HepG2 (cell line): ENCODE results near the gene ANKLE1. TPM values are rescaled to one million over a fixed set of nuclear protein-coding genes. Genes with fewer than 3 reads are reported as not detected.

Experiments
- CHCHD3 ChIP-seq: sonication (generic); formaldehyde crosslinking; IDR thresholded peaks from 2 replicates; pipeline ENCODE4 v1.8.0; 2022; ENCODE audit warnings: mild to moderate bottlenecking, missing genetic modification reagents, moderate library complexity
- HNRNPH1 ChIP-seq: fragments of 200-400 bp; formaldehyde crosslinking; optimal IDR thresholded peaks from 2 replicates; pipeline ENCODE3; 2017; ENCODE audit warnings: mild to moderate bottlenecking, low read depth, low read length
- HNRNPL ChIP-seq: fragments of 200-400 bp; formaldehyde crosslinking; IDR thresholded peaks from 2 replicates; pipeline ENCODE4 v1.6.1; 2017; ENCODE audit warnings: mild to moderate bottlenecking, low read depth, low read length
- RBAK ChIP-seq: sonication (generic); formaldehyde crosslinking; IDR thresholded peaks from 2 replicates; pipeline ENCODE4 v1.5.1; 2020; ENCODE audit warnings: mild to moderate bottlenecking, missing genetic modification reagents
- YY1 ChIP-seq: IDR thresholded peaks from 2 replicates; pipeline ENCODE4 v1.6.1; 2011; ENCODE audit warnings: low read length, low read depth, moderate library complexity, mild to moderate bottlenecking; ENCODE audit not compliant: insufficient read depth, insufficient replicate concordance
- ZNF296 ChIP-seq: sonication (generic); formaldehyde crosslinking; conservative IDR thresholded peaks from 2 replicates; pipeline ENCODE4 v1.5.0; 2020; ENCODE audit warnings: mild to moderate bottlenecking, missing genetic modification reagents
- polyA plus RNA-seq, 8 experiments: library from polyadenylated mRNA; depleted of rRNA in 3 of 8; stranded (reverse) in 7 of 8; unstranded in 1 of 8; fragments of >200 nt; fragmentation: Illumina TruSeq in 4 of 8; extraction: Trizol in 4 of 8; gene quantifications; 2 replicates each; pipeline versions ENCODE4 v1.2.1 to v1.2.3, GENCODE V29; 2011 to 2016; ENCODE audit warnings: low read depth in 4 of 8, missing spikeins in 1 of 8, mixed read lengths in 1 of 8; ENCODE audit not compliant: insufficient read depth in 1 of 8
- total RNA-seq, 5 experiments: library from RNA; depleted of rRNA; stranded (reverse); fragments of >200 nt; fragmentation: Illumina TruSeq; extraction: Trizol; gene quantifications; 2 replicates each; pipeline ENCODE4 v1.2.3, GENCODE V29; 2016; ENCODE audit warnings: low read depth in 1 of 5
- TF ChIP-seq, protein P1 (sequence below): sonication (generic); formaldehyde crosslinking; IDR thresholded peaks from 2 replicates; pipeline ENCODE4 v1.4.0; 2020; ENCODE audit warnings: missing genetic modification reagents
- TF ChIP-seq, protein P2 (sequence below), 2 experiments: sonication (generic) in 1 of 2; formaldehyde crosslinking in 1 of 2; IDR thresholded peaks; 2 replicates each; pipeline versions ENCODE4 v1.4.0 to v1.6.1; 2016 to 2020; ENCODE audit warnings: borderline replicate concordance in 1 of 2, low read depth in 1 of 2, mild to moderate bottlenecking in 1 of 2, missing genetic modification reagents in 1 of 2
- TF ChIP-seq, protein P3 (sequence below): sonication (generic); formaldehyde crosslinking; IDR thresholded peaks from 2 replicates; pipeline ENCODE4 v1.4.0; 2020; ENCODE audit warnings: mild to moderate bottlenecking, missing genetic modification reagents
- TF ChIP-seq, protein P4 (sequence below): conservative IDR thresholded peaks from 2 replicates; pipeline ENCODE4 v1.6.1; 2018; ENCODE audit warnings: missing genetic modification reagents

Gene ANKLE1
- total and polyA plus RNA-seq, 2 of the 13 experiments (the other 11 are each of a cell fraction or from before 2014, with no cell fraction given), result 0.69 to 1.5 TPM

DNA sequence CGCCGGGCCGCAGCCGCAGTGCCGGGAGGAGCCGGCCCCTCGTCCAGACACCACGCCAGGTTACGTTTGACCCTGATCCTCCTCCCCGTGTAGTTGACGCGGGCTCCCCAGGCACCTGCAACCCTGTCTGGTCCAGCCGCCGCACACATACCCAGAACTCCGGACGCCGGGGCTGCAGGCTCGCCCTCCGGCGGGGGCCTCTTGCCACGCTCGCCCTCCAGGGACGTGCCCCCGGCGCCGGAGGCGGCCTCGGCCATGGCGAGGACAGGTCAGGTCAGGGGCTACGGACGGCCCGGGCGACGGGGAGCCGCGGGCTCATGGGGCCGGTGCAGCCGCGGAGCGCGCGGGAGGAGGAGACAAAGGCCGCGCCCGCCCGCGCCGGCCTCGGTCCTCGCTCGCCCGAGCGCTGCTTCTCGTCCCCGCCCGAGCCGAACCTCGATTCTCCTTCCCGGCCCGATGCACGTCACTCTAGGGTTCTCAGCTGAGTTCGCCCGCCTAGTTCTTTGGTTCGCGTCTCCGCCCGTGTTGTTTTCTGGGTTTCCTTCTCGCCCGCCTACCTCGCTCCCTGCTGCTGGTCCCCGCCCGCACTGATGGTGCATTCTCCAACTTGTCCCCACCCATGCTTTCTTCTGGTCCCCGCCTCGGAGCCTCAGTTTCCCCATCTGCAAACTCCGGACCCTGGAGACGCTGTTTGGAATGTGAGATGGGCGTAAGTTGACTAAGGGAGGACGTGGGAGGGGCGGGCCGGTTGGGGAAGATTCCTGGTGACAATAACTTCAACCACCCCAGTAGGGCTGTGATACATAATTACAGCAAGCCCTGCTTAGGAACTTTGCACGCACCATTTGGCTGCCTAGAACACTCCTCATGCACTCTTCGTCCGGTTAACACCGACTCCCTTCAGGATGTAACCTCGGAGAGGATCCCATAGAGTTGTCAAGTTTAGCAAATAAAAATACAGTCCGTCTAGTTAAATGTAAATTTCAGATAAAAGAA is 53.0 kb downstream of the ANKLE1 start, which contains the start of gene ANO8 (continued):
- TF ChIP-seq, protein P1, sequence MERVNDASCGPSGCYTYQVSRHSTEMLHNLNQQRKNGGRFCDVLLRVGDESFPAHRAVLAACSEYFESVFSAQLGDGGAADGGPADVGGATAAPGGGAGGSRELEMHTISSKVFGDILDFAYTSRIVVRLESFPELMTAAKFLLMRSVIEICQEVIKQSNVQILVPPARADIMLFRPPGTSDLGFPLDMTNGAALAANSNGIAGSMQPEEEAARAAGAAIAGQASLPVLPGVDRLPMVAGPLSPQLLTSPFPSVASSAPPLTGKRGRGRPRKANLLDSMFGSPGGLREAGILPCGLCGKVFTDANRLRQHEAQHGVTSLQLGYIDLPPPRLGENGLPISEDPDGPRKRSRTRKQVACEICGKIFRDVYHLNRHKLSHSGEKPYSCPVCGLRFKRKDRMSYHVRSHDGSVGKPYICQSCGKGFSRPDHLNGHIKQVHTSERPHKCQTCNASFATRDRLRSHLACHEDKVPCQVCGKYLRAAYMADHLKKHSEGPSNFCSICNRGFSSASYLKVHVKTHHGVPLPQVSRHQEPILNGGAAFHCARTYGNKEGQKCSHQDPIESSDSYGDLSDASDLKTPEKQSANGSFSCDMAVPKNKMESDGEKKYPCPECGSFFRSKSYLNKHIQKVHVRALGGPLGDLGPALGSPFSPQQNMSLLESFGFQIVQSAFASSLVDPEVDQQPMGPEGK (CRISPR knock-in tag), result 0 out of 2 replicates have a peak, but pooled peaks have one; percentile 30
- TF ChIP-seq RBAK (no peak), HNRNPL (no peak), CHCHD3 (CRISPR knock-in tag) (no peak), HNRNPH1 (no peak), ZNF296 (CRISPR knock-in tag) (no peak), YY1 (peak; percentile 81)
- TF ChIP-seq, protein P2, sequence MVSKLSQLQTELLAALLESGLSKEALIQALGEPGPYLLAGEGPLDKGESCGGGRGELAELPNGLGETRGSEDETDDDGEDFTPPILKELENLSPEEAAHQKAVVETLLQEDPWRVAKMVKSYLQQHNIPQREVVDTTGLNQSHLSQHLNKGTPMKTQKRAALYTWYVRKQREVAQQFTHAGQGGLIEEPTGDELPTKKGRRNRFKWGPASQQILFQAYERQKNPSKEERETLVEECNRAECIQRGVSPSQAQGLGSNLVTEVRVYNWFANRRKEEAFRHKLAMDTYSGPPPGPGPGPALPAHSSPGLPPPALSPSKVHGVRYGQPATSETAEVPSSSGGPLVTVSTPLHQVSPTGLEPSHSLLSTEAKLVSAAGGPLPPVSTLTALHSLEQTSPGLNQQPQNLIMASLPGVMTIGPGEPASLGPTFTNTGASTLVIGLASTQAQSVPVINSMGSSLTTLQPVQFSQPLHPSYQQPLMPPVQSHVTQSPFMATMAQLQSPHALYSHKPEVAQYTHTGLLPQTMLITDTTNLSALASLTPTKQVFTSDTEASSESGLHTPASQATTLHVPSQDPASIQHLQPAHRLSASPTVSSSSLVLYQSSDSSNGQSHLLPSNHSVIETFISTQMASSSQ (IDR thresholded peaks at IDR 0.05; ENCODE audit: low read depth), result no peak
- TF ChIP-seq, protein P2 (CRISPR knock-in tag; IDR thresholded peaks at IDR 0.05; ENCODE audit: borderline replicate concordance), result peak; percentile 33; the same call in 1 of the 2 replicates
- TF ChIP-seq, protein P3, sequence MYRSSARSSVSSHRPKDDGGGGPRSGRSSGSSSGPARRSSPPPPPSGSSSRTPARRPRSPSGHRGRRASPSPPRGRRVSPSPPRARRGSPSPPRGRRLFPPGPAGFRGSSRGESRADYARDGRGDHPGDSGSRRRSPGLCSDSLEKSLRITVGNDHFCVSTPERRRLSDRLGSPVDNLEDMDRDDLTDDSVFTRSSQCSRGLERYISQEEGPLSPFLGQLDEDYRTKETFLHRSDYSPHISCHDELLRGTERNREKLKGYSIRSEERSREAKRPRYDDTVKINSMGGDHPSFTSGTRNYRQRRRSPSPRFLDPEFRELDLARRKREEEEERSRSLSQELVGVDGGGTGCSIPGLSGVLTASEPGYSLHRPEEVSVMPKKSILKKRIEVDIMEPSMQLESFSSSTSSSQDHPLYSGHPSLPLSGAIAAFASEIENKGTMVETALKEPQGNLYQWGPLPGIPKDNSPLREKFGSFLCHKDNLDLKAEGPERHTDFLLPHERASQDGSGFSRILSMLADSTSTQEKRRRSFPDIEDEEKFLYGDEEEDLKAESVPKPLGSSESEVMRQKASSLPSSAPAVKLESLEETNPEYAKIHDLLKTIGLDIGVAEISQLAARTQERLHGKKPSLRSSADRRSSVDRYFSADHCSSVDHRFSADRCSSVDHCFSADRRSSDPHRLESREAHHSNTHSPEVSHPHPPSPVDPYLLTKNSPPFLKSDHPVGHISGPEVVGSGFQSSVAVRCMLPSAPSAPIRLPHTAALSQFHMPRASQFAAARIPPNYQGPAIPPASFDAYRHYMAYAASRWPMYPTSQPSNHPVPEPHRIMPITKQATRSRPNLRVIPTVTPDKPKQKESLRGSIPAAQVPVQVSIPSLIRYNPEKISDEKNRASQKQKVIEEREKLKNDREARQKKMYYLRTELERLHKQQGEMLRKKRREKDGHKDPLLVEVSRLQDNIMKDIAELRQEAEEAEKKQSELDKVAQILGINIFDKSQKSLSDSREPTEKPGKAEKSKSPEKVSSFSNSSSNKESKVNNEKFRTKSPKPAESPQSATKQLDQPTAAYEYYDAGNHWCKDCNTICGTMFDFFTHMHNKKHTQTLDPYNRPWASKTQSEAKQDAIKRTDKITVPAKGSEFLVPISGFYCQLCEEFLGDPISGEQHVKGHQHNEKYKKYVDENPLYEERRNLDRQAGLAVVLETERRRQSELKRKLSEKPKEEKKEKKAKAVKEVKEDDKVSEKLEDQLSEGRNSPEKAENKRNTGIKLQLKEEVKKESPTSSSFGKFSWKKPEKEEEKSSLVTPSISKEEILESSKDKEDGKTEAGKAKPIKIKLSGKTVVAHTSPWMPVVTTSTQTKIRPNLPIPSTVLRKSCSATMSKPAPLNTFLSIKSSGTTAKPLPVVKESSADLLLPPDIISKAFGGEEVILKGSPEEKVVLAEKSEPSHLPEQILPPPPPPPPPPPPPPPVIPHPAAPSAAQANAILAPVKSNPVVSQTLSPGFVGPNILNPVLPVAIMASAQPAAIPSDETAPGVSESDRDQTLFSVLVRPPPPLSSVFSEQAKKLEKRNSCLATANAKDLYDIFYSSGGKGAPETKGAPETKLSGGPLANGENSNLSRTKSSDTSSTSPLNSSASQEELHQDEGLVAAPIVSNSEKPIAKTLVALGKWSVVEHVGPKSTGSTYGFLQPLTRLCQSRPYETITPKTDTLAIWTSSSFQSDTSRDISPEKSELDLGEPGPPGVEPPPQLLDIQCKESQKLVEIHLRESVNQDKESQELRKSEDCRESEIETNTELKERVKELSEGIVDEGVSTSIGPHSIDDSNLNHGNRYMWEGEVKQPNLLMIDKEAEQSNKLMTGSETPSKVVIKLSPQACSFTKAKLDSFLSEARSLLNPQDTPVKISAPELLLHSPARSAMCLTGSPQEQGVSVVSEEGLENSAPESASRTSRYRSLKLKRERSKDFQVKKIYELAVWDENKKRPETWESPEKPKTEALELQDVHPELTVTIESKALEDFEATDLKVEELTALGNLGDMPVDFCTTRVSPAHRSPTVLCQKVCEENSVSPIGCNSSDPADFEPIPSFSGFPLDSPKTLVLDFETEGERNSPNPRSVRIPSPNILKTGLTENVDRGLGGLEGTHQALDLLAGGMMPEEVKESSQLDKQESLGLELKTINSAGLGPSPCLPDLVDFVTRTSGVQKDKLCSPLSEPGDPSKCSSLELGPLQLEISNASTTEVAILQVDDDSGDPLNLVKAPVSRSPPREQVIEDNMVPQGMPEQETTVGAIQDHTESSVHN (CRISPR knock-in tag), result no peak
- TF ChIP-seq, protein P4, sequence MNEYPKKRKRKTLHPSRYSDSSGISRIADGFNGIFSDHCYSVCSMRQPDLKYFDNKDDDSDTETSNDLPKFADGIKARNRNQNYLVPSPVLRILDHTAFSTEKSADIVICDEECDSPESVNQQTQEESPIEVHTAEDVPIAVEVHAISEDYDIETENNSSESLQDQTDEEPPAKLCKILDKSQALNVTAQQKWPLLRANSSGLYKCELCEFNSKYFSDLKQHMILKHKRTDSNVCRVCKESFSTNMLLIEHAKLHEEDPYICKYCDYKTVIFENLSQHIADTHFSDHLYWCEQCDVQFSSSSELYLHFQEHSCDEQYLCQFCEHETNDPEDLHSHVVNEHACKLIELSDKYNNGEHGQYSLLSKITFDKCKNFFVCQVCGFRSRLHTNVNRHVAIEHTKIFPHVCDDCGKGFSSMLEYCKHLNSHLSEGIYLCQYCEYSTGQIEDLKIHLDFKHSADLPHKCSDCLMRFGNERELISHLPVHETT, result 0 out of 2 replicates have a peak, but pooled peaks have one; percentile 36
